PC-3 (cell line): Measurements from ENCODE around the gene ATF7IP.

Experiments used
- EZH2 ChIP-seq: fragments of 300-600 bp; sonication (generic); IDR thresholded peaks from one replicate; pipeline ENCODE4 v1.6.1; 2017; ENCODE audit warnings: antibody characterized with exemption, mild to moderate bottlenecking, low read length; ENCODE audit not compliant: unreplicated experiment
- TF ChIP-seq, protein P1 (sequence below): fragments of 300-600 bp; sonication (generic); conservative IDR thresholded peaks from 2 replicates; pipeline ENCODE4 v1.5.1; 2017; ENCODE audit warnings: antibody characterized with exemption, low read depth, mild to moderate bottlenecking, low read length

DNA sequence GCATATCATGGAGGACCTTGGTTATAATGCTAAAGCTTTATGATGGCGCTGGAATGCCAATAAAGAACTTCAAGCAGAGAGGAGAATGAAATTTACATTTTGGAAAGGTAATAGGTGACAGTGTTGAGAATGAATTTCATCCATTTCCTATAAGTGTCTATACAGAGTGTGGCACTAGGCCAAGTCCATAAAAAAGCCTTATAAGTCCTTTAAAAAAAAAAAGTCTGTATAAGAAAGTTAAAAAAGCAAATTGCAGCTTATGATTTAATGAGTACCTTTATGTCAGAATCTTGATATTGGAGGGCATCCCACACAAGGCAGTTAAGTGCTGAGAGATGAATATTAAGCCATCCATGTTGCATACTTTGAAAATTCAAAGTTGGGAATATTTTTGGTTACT lies 62.4 kb downstream of the ATF7IP start:
- TF ChIP-seq, protein P1, sequence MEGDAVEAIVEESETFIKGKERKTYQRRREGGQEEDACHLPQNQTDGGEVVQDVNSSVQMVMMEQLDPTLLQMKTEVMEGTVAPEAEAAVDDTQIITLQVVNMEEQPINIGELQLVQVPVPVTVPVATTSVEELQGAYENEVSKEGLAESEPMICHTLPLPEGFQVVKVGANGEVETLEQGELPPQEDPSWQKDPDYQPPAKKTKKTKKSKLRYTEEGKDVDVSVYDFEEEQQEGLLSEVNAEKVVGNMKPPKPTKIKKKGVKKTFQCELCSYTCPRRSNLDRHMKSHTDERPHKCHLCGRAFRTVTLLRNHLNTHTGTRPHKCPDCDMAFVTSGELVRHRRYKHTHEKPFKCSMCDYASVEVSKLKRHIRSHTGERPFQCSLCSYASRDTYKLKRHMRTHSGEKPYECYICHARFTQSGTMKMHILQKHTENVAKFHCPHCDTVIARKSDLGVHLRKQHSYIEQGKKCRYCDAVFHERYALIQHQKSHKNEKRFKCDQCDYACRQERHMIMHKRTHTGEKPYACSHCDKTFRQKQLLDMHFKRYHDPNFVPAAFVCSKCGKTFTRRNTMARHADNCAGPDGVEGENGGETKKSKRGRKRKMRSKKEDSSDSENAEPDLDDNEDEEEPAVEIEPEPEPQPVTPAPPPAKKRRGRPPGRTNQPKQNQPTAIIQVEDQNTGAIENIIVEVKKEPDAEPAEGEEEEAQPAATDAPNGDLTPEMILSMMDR, result no peak
- TF ChIP-seq EZH2, result no peak
